Psoas muscle (tissue), 8 donors: ENCODE data around the gene CTSO. TPM values are rescaled to one million over a fixed set of nuclear protein-coding genes. Genes with fewer than 3 reads are reported as not detected.

Source experiments
- ATAC-seq, 4 donors: fragments of 200-7000 bp; cut with Tn5 transposase; one replicate each; pipeline ENCODE4 v1.9.1; 2020; ENCODE audit warnings: moderate library complexity in 3 of 4, mild to moderate bottlenecking in 2 of 4
- DNase-seq, 2 donors: peaks; one replicate each; pipeline ENCODE4 v3.0.0-alpha.2; 2020
- H3K27ac ChIP-seq: fragments of 200-600 bp; one replicate; pipeline ENCODE4 v1.8.0; 2022
- H3K27me3 ChIP-seq, 3 donors: fragments of 200-600 bp in 1 of 3; one replicate each; pipeline versions ENCODE4 v1.6.1 to v1.8.0; 2013 to 2022; ENCODE audit warnings: low read length in 2 of 3, mild to moderate bottlenecking in 2 of 3, moderate library complexity in 1 of 3; ENCODE audit not compliant: insufficient read depth in 3 of 3
- H3K36me3 ChIP-seq, 2 donors: fragments of 200-600 bp in 1 of 2; one replicate each; pipeline versions ENCODE4 v1.6.1 to v1.8.0; 2013 to 2022; ENCODE audit warnings: low read depth in 1 of 2, mild to moderate bottlenecking in 1 of 2, moderate library complexity in 1 of 2; ENCODE audit not compliant: insufficient read depth in 1 of 2
- H3K4me1 ChIP-seq: fragments of 200-600 bp; one replicate; pipeline ENCODE4 v1.8.0; 2022
- H3K4me3 ChIP-seq: fragments of 200-600 bp; one replicate; pipeline ENCODE4 v1.8.0; 2022; ENCODE audit warnings: mild to moderate bottlenecking
- H3K9me3 ChIP-seq: fragments of 200-600 bp; one replicate; pipeline ENCODE4 v1.8.0; 2022
- CTCF ChIP-seq: fragments of 200-600 bp; IDR thresholded peaks from one replicate; pipeline ENCODE4 v1.8.0; 2022; ENCODE audit warnings: antibody characterized with exemption
- WGBS, 3 donors: extraction: QIAGEN DNeasy Blood & Tissue Kit; methylation state at CpG; one replicate each; pipeline versions ENCODE4 v1.1.6 to v1.1.7; 2013; 5-methylcytosine and 5-hydroxymethylcytosine counted together
- intact Hi-C, 2 donors: fragments of 100-400 bp; cut with DNase I; formaldehyde crosslinking; loops; one replicate each; pipeline versions ENCODE4 v1.11.0 to v1.14.2; 2022
- long read RNA-seq, 2 donors: library from polyadenylated mRNA; unstranded; transcript quantifications; one replicate each; pipeline ENCODE4 v2.0.0, GENCODE V29; 2021
- polyA plus RNA-seq, 3 donors: library from polyadenylated mRNA; stranded (reverse); fragments of 200-250 nt; gene quantifications; one replicate each; pipeline ENCODE4 v1.2.3, GENCODE V29; 2013
- total RNA-seq, 4 donors: library from RNA; stranded (reverse); fragmentation: NEBNext Ultra II Directional in 2 of 4; extraction: Animal tissue kit (Norgen Biotek cat#: 25700) in 2 of 4; gene quantifications; one replicate each; pipeline versions ENCODE4 v1.2.1 to v1.2.4, GENCODE V29; 2021 to 2023
- donor health status: healthy with polysubstance abuse.
- donor health status: DM: no; HTN: no; CAD: no; lungs with moderate emphysema.
- donor health status: Bipolar disorder and iron deficiency.
- donor health status: healthy.
- donor health status: DM: yes; HTN: yes; CAD: no.
- donor health status: DM: no; HTN: no; CAD: no.
- donor health status: DM: no; HTN: no; CAD: no.
- donor health status: DM: yes; HTN: yes; CAD: no.

Gene CTSO
- total RNA-seq (1 to 10 TPM; 2.9 to 4.2 (median 3.5) TPM), polyA plus RNA-seq (1 to 10 TPM; 2.0 to 3.3 (median 2.5) TPM)
- long read RNA-seq, donor 1, transcript CTSO-201 (8 exons, 2,954 nt), result major isoform, 5 of 6 reads
- long read RNA-seq, donor 1, partial matches to known transcripts, result 0 of 6 reads
- long read RNA-seq, donor 1, other reads (novel, unspliced or antisense), result 1 of 6 reads
- long read RNA-seq, donor 2, transcript CTSO-201 (8 exons, 2,954 nt), result major isoform, 7 of 8 reads
- long read RNA-seq, donor 2, partial matches to known transcripts, result 0 of 8 reads
- long read RNA-seq, donor 2, other reads (novel, unspliced or antisense), result 1 of 8 reads

GRCh38 chr4:155953151-155954117 is at the start of gene CTSO:
TSS of gene CTSO (minus strand) at chr4:155953866. CDS start at chr4:155953847, 19 bp downstream.
- peak; percentile 75 to 85 for DNase-seq
- intact Hi-C loops, result loop anchor here in 1 of 2 donors (5.0 to 10.0 kb wide), 2 partner anchors 141 to 549 kb away; no protein-coding TSS in a partner anchor
- H3K36me3 ChIP-seq, result no peaks in the 10 kb centered on the region
- no peaks in the 10 kb centered on the region for H3K4me1 ChIP-seq
- no peaks in the 10 kb centered on the region for H3K27me3 ChIP-seq
- TF ChIP-seq CTCF, result peak; percentile 56
- ATAC-seq, result peak; percentile 77 to 95 (median 92)
- H3K27ac ChIP-seq, result peak within 1 kb of the TSS; percentile 88
- no peaks in the 10 kb centered on the region for H3K9me3 ChIP-seq
- WGBS, 3 donors, result 0 to 1% (median 0%) methylated on average over 36 to 58 of the region's 58 CpGs
- H3K4me3 ChIP-seq, result peak within 1 kb of the TSS; percentile 82

- no peak for ATAC-seq
- H3K4me3 ChIP-seq, result no peak overlapping the region
- no peak for TF ChIP-seq CTCF
- H3K36me3 ChIP-seq, result no peaks in the 10 kb centered on the region
- intact Hi-C loops, result no loop called here
- H3K27ac ChIP-seq, result no peak overlapping the region
- no peaks in the 10 kb centered on the region for H3K9me3 ChIP-seq
- no peak for DNase-seq
- H3K4me1 ChIP-seq, result no peaks in the 10 kb centered on the region
- WGBS, 3 donors, result 84 to 85% (median 85%) methylated on average over 3 of the region's 3 CpGs
- H3K27me3 ChIP-seq, result no peaks in the 10 kb centered on the region
Measured at GRCh38 chr4:156000491-156000890, 46.8 kb upstream of the CTSO start.

- Histone ChIP-seq H3K36me3 (no peaks in the 10 kb centered on the region), H3K27ac (no peak overlapping the region), H3K27me3 (no peaks in the 10 kb centered on the region), H3K4me3 (no peak overlapping the region), H3K9me3 (no peaks in the 10 kb centered on the region), H3K4me1 (no peaks in the 10 kb centered on the region)
- WGBS, 3 donors, result 53 to 59% (median 53%) methylated on average over 7 of the region's 7 CpGs
- TF ChIP-seq CTCF, result no peak
- DNase-seq (peak in 1 of 2 donors; percentile 37), ATAC-seq (no peak)
- intact Hi-C loops, result no loop called here
Measured at GRCh38 chr4:155999725-156000124, 46.1 kb upstream of the CTSO start.

GRCh38 chr4:155995069-155995468 is 41.4 kb upstream of the CTSO start:
- ATAC-seq, result no peak
- TF ChIP-seq CTCF, result no peak
- H3K27ac ChIP-seq, result no peak overlapping the region
- no peaks in the 10 kb centered on the region for H3K27me3 ChIP-seq
- H3K36me3 ChIP-seq, result no peaks in the 10 kb centered on the region
- H3K9me3 ChIP-seq, result no peaks in the 10 kb centered on the region
- intact Hi-C loops, result no loop called here
- no peak for DNase-seq
- H3K4me1 ChIP-seq, result no peaks in the 10 kb centered on the region
- no peak overlapping the region for H3K4me3 ChIP-seq
